RCC 7860 (cell line): ENCODE data around the gene ALG1L2.
"Not testable (repeated sequence)": the region's sequence is repeated elsewhere in the genome, so short reads cannot be mapped to it uniquely, and the experiment has no call there.

Source experiments
- DNase-seq: peaks from one replicate; pipeline ENCODE4 v3.0.0-alpha.2; 2015; ENCODE audit warnings: low spot score
- FAIRE-seq: peaks from 2 replicates; lab custom pipeline; 2012; peaks lifted over from hg19 to GRCh38; lab: Jason Lieb, UNC

The ALG1L2 gene

DNA sequence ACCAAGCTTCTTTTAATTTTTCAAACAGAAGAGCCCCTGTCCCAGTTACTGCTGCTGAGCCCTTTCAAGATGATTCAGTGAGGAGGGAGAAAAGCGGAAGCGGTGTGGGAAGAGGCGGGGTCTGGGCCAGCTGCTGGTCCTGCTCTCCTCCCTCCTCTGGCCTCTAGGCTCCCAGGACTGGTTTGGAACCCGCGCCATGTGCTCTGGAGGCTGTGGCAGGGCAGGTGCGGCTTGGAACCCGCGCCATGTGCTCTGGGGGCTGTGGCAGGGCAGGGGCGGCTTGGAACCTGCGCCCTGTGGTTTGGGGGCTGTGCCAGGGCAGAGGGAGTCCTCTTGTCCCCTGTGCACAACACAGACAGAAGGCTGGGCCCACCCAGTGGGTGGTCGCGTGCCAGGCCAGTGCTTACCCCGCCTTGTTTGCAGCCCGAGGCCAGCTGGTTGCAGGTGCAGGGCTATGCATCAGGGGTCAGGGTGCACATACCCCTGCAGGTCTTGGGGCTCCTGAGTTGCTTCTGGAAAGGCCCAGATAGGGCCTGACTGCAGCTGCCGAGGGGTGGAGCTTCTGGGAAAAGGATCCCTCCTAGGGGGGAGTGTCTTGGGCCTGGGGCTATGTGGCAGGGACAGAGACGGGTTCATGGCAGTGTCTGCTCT lies 12.2 kb downstream of the ALG1L2 start:
- FAIRE-seq (no peak), DNase-seq (no peak)

DNA sequence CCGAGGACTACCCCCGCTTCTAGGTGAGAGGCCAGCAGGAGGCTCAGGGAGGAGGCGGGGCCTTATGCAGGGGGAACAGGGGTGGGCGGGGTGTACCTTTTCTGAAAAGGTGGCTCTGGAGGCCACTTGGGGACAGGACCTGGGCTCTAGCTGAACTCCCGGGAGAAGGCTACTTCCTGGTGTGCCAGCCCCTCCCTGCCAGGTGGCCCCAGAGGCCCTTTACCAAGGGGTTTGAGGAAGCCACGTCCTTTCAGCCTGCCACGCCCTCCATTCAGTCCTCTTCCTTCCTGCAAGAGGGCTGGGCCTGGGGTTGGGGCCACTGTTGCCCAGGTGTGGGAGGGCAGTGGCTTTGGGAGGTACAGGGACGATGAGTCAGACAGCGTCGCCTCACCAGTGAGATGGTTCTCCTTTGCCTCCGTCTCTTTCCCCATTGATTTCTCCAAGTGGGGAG lies 12.9 kb downstream of the ALG1L2 start:
- not testable (repeated sequence) for DNase-seq, FAIRE-seq

GRCh38 chr3:130095858-130096257 lies 14.2 kb downstream of the ALG1L2 start:
- FAIRE-seq, DNase-seq: not testable (repeated sequence)

GRCh38 chr3:130097096-130097495 lies 15.5 kb downstream of the ALG1L2 start:
- FAIRE-seq, DNase-seq: not testable (repeated sequence)

DNA sequence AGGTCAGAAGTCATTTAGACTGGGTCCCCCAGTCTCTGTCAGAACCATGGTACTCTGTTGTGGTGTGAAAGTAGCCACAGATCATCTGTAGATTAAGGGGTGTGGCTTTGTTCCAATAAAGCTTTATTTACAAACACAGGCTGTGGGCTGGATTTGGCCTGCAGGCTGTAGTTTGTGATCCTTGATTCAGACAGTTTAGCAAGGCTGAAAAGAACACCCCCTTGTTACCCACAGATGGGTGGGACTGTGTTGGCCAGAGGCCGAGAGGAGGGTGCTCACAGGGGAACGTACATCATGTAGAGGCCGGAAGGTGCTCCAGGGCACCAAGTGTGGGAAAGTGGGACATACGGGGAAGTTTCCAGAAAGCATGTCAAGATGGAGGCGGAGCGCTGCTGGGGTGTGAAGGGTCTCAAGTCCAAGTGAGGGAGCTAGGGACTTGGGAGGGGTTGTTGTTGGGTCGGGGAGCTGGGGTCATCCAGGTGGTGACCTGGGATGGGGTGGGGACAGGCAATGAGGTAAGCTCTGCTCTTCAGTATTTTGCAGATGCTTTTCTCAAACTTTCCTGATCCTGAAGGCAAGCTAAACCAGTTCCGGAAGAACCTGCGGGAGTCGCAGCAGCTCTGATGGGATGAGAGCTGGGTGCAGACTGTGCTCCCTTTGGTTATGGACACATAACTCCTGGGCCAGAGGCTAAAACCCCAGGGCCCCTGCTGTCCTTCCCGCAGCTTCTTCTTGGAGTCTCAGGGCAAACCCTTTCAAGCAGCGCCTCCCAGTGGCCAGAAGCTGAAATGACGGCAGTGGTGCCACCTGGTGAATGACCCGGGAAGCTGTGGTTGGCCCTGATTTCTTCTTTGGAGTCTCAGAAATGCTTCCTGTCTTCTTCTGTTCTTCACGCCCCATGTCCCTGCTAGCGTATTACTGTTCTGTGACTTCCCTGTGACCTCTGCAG lies 16.3 kb downstream of the ALG1L2 start:
- not testable (repeated sequence) for FAIRE-seq, DNase-seq

DNA sequence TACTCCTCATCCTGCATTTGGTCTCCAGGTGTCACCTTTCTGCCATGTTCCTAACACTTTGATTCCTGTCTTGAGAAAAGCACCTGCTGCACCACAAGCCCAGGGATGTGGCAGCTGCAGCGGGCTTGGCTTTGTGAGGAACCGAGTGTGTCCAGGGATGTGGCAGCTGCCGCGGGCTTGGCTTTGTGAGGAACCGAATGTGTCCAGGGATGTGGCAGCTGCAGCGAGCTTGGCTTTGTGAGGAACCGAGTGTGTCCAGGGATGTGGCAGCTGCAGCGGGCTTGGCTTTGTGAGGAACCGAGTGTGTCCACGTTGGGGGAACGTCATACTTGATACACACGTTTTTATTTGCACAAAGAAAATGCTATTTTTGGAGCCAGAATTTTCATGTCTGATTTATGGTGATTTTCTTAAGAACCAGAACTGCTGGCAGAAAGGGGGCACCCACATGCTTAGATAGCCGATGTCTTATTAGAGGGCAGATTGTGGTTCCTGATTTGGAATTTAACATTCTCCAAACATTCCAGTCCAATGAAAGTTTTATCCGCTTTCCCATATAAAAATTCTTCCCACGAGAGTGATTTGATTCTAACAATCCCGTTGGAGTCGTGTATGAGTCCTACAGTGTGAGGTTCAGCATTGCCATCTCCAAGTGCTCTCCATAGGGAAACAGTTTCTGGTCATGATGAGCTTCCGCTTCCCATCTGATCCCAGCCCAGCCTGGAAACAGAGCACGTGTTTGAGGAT lies 17.2 kb downstream of the ALG1L2 start:
- DNase-seq, FAIRE-seq: not testable (repeated sequence)

DNA sequence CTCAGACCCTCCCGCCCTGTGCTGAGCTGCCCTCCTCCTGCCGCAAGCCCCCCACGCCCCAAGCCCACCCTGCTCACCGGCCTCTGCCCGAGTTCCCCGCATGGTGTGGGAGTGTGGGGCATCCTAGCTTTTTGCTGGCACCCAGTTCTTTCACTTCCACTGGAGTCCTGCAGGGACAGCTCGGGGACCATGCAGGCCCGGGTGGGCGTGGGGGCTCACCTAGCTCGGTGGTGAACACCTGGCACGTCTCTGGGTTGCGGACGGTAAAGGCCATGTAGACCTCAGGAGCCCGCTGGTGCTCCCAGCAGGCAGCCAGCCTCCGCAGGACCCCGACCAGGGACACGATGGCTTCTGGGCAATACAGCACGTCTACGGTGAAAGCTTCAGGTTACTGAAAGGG lies 20.9 kb downstream of the ALG1L2 start:
- FAIRE-seq, DNase-seq: not testable (repeated sequence)

DNA sequence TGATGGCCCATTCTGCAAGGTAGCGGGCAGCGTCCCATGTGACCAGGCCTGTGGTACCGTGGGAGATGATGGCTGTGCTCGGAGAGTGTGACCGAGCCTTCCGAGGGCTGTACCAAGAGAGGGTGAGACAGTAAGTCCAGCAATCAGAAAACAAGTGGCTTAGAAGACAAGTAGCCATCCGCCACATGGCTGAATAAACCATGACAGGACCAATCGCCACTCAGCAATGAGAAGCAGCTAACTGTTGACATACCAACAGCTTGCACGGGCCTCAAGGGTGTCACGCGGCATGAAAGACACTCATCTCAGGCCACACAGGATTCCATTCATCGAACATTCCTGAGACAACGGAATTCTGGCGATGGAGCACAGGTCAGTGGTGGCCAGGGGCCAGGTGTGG lies 22.6 kb downstream of the ALG1L2 start:
- not testable (repeated sequence) for FAIRE-seq

GRCh38 chr3:130107333-130107995 lies 25.8 kb downstream of the ALG1L2 start:
- FAIRE-seq, DNase-seq: not testable (repeated sequence)

More for the DNA sequence above, 22.6 kb downstream of the ALG1L2 start:
- DNase-seq, result peak; percentile 19

DNA sequence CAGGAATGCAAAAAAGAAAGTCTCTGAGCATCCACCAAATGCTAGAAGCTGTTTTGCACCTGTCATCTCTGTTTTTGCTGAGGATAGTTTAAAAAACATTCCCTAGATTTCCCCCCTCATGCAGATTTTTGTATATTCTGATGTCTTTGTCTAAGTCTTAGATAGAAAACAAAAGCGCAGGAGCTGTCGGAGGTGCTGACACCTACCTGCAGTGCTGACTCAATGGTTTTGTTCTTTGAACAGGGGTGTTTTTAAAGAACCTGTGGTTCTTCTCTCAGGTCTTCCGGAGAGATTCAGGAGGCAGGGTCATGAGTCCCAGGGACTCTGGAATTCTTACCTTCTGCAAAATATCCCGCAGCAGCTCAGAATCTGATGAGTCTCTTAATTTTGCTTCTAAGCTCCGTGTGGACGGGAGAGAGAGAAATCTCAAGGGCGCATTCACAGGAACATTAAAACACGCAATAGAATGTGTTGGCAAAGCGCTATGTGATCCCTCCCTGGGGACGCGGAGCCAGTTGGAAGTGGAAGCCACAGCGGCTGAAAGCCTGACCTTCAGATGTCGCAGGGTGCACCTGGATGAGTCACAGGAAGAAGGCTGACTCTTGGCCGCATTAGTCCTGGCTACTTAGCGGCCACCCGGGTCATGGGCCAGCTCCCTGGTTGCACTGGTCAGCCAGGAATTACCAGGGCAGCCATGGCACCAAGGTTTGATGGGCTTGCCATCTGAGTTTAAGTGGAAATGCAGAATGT lies 27.4 kb downstream of the ALG1L2 start:
- DNase-seq, FAIRE-seq: not testable (repeated sequence)

GRCh38 chr3:130110386-130111169 lies 28.9 kb downstream of the ALG1L2 start:
- DNase-seq, result peak; percentile 60
- not testable (repeated sequence) for FAIRE-seq

- no peak for FAIRE-seq
- peak; percentile 91 for DNase-seq
Observed at GRCh38 chr3:130111185-130111864, 29.7 kb downstream of the ALG1L2 start.

DNA sequence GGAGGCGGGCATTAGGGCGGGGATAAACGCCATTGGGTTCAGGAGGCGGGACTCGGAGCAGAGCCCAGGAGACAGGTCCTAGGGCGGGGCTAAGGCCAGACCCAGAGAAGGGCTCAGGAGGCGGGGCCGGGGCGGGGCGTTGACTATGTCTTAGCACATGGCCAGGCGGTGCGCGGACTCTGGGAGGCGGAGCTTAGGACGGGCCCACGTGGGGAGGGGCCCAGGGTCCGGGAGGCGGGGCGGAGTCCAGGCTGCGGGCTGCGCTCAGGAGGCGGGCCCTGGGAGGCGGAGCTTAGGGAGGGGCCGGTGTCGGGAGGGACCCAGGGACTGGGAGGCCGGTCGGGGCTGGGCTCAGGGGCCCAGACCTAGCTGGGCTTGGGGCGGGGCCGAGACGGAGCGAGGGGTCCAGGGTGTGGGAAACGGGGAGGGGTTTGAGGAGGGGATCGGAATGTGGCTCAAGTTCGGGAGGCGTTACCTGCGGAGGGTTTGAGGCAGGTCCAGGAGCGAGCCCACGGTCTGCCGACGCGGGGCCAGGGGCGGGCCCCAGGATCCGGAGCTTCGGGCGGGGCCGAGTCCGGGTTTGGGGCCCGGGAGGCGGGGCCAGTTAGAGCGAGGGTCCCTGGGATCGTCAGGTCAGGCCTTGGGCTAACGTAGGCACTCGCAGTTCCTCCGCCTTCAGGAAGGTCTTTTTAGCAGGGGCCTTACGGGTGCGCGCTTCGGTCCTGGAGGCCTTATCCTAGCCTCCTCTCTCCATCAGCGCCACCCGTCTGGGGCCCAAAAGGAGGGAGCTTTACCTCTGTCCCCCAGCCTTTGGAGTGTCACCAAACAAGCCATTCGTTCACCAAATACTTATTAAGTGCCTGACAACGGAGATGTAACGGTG lies 30.5 kb downstream of the ALG1L2 start:
- FAIRE-seq (peak; percentile 90), DNase-seq (peak; percentile 86)

DNA sequence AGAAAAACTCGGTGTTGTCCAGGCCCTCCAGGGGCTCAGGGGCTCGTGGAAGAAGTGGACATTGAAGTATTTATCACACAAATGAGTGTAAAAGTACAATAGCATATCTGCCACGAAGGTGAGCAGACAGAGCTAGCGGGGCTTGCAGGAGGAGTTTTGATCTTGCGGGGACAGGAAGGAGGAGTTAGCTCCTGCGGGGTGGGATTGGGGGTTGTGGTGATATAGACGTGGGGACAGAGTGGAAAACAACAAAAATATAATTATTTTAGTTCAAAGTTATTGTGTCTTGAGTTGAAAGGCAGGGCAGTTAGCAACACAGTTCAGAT lies 31.1 kb downstream of the ALG1L2 start:
- FAIRE-seq, DNase-seq: not testable (repeated sequence)

- not testable (repeated sequence) for FAIRE-seq, DNase-seq
Observed at GRCh38 chr3:130115400-130115799, 33.8 kb downstream of the ALG1L2 start.

DNA sequence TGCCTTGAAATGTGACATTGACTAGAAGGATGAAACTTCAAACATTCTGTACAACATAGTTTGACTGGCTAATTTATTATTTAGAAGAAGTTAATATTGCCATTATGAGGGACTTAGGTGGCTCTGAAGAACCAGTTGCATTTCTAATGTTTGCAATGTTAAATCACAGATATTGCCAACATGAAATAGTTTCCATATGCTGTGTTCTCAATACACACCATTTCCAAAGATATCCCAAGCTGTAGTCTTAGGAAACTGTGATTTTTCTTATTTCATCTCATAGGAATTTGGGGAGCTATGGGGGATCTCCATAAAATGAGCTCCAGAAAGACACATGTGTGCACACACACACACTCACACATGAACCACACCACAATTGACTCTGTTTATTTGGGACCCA lies 36.3 kb downstream of the ALG1L2 start:
- FAIRE-seq, result no peak

DNA sequence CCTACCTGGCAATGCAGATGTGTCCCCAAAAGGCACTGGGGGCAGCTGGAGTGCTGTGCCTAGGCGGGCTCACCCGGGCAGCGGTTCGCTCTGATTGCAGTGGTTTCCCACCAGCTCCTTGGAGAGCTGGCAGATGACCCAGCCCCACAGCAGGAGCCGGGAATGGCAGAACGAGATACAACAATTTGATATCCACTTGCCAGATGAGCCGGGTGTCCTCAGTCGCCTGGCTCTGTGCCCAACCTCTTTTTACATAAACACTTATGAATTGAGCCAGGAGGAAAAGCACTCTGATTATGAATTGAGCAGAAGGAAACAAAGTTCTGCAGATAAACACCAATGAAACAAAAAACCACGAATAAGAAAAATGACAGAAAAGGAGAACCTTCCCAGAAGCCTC lies 38.2 kb downstream of the ALG1L2 start:
- DNase-seq, FAIRE-seq: not testable (repeated sequence)

More for the DNA sequence above, 36.3 kb downstream of the ALG1L2 start:
- no peak for DNase-seq
